Left lobe of liver (tissue), 2 donors: ENCODE data around the gene CNFN. TPM values are rescaled to one million over a fixed set of nuclear protein-coding genes. Genes with fewer than 3 reads are reported as not detected.
A peak's percentile ranks its signal among the peaks of the same experiment; 100 is the strongest.

ENCODE experiments used
- ATAC-seq: fragments of 200-7000 bp; cut with Tn5 transposase; one replicate; pipeline ENCODE4 v1.9.1; 2020; ENCODE audit warnings: mild to moderate bottlenecking, moderate library complexity
- DNase-seq: peaks from one replicate; pipeline ENCODE4 v3.0.0-alpha.2; 2020; ENCODE audit warnings: low spot score
- total RNA-seq: library from RNA; stranded (reverse); gene quantifications from one replicate; pipeline ENCODE4 v1.2.1, GENCODE V29; 2021
- donor health status: DM: no; HTN: no; CAD: no; lungs with moderate emphysema.
- donor health status: DM: no; HTN: yes; CAD: no.

CNFN gene
- total RNA-seq, 1 donor from 2014 or later, result not detected

DNA sequence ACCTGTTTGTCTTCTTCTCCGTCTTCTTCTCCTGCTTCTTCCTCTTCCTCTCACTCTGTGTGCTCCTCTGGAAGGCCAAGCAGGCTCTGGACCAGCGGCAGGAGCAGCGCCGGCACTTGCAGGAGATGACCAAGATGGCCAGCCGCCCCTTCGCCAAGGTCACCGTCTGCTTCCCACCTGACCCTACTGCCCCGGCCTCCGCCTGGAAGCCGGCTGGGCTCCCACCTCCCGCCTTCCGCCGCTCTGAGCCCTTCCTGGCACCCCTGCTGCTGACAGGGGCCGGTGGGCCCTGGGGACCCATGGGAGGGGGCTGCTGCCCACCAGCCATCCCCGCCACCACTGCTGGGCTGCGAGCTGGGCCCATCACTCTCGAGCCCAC lies 13.9 kb downstream of the CNFN start:
- DNase-seq (no peak), ATAC-seq (no peak)

DNA sequence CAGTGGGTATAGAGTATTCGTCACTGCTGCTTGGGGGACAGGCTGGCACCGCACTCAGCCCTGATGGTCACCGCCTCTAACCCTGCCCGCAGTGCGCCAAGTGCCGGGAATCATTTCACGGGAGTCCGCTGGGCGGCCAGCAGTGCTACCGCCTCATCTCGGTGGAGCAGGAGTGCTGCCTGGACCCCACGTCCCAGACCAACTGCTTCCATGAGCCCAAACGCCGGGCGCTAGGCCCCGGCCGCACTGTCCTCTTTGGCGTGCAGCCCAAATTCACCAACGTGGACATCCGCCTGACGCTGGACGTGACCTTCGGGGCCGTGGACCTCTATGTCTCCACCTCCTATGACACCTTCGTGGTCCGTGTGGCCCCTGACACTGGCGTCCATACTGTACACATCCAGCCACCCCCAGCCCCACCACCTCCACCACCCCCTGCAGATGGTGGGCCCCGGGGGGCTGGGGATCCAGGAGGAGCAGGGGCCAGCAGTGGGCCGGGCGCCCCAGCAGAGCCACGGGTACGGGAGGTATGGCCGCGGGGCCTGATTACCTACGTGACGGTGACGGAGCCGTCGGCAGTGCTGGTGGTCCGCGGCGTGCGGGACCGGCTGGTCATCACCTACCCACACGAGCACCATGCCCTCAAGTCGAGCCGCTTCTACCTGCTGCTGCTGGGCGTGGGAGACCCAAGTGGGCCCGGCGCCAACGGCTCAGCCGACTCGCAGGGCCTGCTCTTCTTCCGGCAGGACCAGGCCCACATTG lies 14.5 kb downstream of the CNFN start:
- no peak for ATAC-seq

DNA sequence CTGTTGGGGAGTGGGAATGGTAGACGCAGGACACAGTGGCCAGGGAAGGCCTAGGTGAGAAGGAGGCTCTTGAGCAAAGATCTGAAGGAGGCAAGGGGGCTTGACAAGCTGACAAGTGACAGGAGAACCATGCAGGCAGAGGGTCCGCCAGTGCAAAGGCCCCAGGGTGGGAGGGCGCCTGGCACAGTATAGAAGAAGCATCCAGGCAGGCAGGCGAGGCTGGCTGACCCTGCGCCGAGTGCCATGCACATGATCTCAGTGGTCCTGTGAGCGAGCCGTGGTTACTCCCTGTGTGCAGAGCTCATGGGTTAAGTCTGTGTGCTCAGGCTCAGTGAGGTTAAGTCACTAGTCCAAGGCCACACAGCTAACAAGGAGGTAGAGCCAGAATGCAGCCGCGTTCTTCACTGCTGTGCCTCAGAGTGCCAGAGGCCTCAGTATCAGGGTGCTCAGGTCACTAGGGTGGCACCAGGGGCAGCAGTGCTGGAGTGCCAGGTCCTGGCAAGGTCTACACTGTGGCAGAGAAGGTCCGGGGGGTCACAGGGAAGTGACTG lies 15.2 kb downstream of the CNFN start:
- no peak for DNase-seq
- no peak for ATAC-seq

More for the DNA sequence above, 14.5 kb downstream of the CNFN start:
- no peak for DNase-seq

DNA sequence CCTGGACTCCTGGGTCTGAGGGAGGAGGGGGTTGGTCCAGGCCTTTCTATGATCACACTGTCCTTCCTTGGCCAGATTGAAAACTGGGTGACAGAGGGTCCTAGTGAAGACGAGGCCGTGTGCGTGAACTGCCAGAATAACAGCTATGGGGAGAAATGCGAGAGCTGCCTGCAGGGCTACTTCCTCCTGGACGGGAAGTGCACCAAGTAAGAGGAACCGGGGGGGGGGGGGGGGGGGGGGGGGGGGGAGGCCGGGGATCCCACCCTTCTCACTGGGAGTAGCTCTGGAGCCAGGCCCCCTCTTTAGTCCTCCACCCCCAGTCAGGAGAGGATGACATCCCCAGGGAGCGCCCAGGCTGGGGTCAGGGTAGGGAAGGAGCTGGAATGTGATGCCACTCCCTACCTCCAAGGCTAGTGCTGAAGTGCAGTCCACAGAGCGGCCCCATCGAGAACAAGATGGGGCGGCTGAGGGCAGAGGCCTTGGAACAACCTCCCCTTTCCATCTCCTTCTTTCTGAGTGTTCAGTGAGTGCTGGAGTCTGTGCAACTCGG lies 19.4 kb downstream of the CNFN start:
- ATAC-seq (no peak), DNase-seq (no peak)

DNA sequence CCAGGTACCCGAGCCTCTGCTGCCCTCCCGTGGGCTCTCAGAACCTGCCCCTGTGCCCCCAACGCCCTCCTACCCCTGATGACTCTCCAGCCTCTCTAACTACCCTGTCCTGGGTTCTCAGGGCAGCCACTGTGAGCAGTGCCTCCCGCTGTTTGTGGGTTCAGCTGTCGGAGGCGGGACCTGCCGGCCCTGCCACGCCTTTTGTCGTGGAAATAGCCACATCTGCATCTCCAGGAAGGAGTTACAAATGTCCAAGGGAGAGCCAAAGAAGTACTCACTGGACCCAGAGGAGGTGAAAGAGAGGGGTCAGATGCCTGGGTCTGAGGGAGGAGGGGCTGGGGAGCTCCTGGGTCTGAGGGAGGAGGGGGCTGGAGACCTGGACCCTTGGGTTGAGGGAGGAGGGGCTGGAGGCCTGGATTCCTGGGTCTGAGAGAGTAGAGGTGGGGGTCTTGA lies 20.0 kb downstream of the CNFN start:
- ATAC-seq (no peak), DNase-seq (no peak)

DNA sequence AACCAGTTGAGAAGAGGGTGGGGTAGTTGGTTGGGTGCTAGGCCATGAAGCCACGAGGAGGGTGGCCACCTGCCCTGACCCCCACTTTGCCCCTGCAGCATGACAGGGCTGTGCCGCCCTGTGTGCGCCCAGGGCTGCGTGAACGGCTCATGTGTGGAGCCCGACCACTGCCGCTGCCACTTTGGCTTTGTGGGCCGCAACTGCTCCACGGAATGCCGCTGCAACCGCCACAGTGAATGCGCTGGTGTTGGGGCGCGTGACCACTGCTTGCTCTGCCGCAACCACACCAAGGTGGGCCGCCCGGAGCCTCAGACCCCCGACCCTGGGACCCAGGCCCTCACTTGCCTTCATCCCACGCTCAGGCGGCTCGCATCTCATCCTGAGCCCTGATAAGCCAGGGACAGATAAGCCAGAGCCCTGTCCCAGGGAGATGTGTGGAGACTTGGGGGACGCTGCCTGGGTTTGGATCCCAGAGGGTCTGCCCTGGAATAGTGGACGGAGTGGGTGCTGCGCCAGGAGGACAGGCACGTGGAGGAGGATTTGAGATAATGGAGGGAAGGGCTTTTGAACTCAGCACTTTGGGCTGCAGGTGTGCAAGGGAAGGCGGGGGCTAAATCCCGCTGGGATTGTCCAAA lies 20.5 kb downstream of the CNFN start:
- no peak for DNase-seq
- no peak for ATAC-seq

DNA sequence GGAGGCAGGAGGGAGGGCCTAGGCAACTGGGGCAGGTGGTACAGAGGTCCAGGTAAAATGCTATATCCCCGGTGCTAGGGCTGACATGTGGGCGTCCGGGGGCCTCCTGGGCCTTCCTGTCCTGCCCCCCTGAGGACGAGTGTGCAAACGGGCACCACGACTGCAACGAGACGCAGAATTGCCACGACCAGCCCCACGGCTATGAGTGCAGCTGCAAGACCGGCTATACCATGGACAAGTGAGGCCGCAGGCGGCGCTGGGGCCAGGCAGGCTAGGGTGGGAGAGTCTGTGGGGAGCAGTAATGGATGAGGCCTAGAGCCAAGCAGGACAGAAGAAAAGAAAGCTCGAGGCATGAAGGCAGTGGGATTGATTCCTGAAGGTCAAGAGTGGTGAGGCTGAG lies 21.3 kb downstream of the CNFN start:
- no peak for DNase-seq
- ATAC-seq, result no peak

DNA sequence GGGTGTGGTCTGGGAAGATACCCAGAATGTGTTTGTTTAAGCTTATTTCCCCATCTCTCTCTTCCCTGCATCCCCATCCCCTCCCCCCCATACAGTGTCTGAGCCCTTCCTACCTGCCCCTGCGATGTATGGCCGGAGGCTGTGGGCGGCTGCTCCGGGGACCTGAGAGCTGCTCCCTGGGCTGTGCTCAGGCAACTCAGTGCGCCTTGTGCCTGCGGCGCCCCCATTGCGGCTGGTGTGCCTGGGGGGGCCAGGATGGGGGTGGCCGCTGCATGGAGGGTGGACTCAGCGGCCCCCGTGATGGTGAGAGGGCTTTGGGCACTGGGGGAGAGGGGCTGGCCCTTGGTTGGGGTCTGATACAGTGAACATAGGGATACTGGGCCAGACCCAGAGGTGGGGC lies 21.7 kb downstream of the CNFN start:
- ATAC-seq, result no peak
- DNase-seq, result no peak

DNA sequence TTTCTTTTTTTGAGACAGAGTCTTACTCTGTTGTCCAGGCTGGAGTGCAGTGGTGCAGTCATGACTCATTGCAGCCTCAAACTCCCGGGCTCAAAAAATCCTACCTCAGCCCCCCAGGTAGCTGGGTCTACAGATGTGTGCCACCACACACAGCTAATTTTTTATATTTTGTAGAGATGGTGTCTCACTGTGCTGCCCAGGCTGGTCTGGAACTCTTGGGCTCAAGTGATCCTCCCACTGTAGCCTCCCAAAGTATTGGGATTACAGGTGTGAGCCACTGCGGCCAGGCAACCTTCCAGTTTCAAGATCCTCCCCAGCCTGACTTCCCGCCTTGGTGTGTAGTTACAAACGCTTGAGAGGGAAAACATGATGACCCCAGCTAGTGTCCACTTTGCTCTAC lies 22.2 kb downstream of the CNFN start:
- DNase-seq (no peak), ATAC-seq (no peak)

DNA sequence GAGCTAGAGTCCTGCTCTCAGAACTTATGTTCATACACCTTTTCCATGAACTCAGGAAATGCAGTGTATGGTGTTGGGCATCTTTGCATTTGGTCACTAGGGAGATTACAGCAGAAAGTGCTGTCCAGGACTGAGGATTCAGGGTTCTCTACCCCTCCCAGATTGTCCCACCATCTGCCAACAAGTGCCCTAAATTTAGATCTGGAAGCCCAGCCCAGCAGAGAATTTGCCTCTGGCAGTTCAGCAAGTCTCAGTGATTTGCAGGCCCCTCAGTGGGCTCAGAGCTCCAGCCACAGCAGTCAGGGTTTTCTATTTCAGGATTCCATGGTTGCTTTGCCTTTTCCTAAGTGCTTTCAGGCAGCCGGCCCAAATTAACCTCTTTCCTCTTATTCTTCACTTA lies 23.4 kb downstream of the CNFN start:
- DNase-seq, result no peak
- ATAC-seq, result no peak

DNA sequence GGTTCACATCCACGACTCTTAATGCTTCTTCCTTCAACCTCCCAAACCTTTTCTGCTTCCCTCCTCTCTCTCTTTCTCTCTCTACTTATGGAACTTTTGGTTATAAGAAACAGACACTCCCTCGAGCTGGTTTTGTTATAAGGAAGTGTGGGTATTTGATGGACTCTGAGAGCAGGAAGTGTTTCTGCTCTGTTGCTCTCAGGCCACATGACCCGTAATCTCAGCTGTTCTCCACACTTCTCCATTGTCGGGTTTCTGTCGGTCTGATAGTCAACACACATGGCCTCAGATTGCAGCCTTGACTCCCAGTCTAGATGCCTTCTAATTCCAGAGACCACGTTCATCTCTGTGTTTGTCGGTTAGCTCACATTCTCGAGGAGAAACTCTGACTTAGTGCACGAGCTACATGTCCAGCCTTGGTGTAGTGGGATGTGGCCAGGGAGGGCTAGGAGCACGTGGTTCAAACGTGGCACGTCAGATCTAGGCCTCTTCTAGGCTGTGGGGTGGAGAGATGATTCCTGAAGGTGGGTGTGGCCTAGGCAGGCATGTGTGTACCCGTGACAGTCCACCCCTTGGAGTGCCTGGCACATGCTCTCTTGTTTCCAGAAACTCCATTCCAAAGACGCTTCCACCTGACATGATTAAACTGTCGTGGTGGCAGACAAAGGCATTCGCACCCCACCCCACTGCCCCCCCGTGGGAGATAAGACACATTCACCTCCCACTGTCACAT lies 26.3 kb downstream of the CNFN start:
- DNase-seq, result no peak
- peak; percentile 30 for ATAC-seq

DNA sequence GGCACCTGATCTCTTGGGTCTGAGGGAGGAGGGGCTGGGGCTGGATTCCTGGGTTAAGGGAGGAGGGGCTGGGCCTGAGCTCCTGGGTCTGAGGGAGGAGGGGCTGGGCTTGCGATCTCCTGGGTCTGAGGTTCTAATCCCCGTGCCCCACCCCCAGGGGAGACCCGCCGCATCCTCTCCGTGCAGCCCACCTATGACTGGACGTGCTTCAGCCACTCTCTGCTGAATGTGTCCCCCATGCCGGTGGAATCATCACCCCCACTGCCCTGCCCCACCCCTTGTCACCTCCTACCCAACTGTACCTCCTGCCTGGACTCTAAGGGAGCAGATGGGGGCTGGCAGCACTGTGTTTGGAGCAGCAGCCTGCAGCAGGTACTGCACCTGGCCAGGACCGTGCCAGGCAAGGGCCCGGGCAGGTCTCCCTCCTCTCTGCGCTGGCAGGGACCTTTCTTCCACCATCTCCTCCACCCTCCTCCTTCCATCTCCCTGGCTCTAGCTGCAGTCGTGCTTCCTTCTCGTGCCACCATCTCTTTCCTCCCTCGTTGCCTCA lies 27.1 kb downstream of the CNFN start:
- ATAC-seq, result no peak
- no peak for DNase-seq

DNA sequence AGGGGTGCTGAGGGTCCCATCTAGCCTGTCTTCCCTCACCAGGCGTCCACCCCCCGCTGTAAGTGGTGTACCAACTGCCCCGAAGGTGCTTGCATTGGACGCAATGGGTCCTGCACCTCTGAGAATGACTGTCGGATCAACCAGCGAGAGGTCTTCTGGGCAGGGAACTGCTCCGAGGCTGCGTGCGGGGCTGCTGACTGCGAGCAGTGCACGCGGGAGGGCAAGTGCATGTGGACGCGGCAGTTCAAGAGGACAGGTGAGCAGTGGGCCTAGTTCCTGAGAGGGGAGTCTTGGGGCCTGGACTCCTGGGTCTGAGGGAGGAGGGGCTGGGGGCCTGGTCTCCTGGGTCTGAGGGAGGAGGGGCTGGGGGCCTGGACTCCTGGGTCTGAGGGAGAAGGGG lies 27.8 kb downstream of the CNFN start:
- ATAC-seq (no peak), DNase-seq (no peak)

DNA sequence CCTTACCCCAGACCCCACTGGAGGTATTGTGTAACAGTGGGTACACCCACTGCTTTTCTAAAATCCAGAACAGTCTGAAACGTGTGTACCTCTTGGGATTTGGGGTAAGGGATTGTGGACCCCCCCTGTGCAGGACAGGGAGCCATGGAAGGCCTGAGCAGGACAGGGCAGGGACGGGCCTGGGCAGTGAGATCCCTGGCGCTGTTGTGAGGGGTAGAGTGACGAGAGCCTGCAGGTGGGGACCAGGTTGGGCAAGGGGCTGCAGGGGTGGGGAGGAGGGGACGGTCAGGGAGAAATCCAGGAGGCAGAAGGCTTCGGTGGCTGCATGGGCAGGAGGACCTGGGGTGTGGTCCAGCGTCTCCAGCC lies 28.6 kb downstream of the CNFN start:
- DNase-seq (no peak), ATAC-seq (no peak)

DNA sequence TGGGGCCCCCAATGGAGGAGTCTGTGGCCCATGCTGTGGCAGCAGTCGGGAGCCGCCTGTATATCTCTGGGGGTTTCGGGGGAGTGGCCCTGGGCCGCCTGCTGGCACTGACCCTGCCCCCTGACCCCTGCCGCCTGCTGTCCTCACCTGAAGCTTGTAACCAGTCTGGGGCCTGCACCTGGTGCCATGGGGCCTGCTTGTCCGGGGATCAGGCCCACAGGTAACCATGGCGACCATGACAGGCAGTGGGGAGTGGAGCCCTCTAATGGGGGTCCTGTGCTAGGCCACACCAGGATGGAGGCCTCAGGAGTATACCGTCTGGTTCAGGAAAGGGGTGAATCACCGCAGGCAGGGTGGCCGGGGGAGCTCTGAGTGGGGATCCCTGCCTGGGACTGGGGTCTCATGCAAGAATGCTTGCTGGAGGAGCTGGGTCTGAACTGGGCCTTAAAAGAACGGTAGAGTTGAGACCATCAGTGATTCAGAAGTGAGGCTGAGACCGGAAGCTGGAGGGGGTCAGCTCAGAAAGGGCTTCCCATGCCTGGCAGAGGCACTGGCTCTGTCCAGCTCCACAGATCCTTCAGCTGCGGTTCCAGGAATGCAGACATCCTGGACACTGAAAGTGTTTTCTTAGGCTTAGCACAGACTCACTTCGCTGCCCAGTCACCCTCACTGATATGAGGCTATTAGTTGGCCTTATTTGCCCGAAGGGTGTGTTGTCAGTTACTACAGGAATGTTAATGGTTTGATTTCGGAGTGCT lies 29.1 kb downstream of the CNFN start:
- ATAC-seq (no peak), DNase-seq (no peak)

DNA sequence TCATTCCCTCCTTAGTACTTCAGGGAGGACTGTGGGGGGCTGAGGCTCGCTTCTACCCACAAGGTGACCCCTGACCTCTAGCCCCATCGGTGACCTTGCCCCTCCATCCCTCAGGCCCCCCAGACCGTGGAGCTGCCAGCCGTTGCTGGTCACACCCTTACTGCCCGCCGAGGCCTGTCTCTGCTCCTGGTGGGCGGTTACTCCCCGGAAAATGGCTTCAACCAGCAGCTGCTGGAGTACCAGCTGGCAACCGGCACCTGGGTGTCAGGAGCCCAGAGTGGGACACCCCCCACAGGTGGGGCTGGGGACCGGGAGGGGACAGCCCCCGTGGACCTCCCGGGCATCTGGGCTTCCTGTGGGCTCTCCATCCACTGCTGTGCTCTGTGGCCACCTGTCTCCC lies 32.8 kb downstream of the CNFN start:
- no peak for ATAC-seq
- DNase-seq, result no peak

DNA sequence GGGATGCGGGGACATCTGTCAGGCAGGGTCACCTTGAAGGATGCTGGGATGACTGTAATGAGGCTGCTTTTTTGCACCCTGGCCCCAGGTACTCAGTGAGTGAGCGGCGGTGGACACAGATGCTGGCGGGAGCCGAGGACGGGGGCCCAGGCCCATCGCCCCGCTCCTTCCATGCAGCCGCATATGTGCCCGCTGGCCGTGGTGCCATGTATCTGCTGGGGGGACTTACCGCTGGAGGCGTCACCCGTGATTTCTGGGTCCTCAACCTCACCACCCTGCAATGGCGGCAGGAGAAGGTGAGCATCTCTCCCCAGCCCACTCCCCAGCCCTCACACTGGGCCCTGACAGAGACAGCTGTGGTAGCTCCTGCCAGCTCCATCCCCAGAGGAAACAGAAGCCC lies 33.4 kb downstream of the CNFN start:
- DNase-seq, result no peak
- no peak for ATAC-seq

DNA sequence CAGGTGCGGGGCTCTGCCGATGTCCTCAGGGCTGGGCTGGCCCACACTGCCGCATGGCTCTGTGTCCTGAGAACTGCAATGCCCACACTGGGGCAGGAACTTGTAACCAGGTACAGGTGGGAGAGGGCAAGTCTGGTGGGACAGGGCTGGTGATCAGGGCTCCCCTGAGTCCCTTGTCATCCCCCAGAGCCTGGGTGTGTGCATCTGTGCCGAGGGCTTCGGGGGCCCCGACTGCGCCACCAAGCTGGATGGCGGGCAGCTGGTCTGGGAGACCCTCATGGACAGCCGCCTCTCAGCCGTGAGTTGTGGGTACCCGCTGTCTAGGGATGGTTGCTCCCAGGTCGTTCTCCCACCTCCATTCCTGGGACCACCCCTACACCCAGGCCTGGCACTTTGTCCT lies 34.2 kb downstream of the CNFN start:
- no peak for DNase-seq
- ATAC-seq, result no peak

DNA sequence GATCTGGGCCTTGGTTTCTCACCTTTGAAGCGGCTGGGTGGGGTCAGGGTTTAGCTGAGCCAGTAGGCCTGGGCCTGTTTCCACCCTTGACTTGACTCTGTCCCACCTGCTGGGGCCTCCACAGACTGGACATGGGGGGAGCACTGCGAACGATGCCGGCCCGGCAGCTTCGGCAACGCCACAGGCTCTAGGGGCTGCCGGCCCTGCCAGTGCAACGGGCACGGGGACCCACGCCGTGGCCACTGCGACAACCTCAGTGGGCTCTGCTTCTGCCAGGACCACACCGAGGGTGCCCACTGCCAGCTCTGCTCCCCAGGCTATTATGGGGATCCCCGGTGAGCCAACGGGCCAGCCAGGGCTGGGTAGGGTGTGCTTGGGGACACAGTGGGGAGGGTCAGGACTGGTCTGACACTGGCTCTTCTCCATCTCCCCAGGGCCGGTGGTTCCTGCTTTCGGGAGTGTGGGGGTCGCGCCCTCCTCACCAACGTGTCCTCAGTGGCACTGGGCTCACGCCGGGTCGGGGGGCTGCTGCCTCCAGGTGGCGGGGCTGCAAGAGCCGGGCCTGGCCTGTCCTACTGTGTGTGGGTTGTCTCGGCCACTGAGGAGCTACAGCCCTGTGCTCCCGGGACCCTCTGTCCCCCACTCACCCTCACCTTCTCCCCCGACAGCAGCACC lies 36.6 kb downstream of the CNFN start:
- ATAC-seq, result no peak
- no peak for DNase-seq
